GM19025 (cell line): ENCODE results near the gene IL1RAPL1.

Experiments used
- ATAC-seq: cut with Tn5 transposase; IDR thresholded peaks from one replicate; pipeline ENCODE4 v1.9.1; 2021; ENCODE audit warnings: mild to moderate bottlenecking, low read depth, moderate library complexity; ENCODE audit not compliant: unreplicated experiment

The IL1RAPL1 gene

GRCh38 chrX:29580560-29580959 lies 993.3 kb downstream of the IL1RAPL1 start:
- no peak for ATAC-seq

GRCh38 chrX:29581223-29581622 lies 994.0 kb downstream of the IL1RAPL1 start:
- no peak for ATAC-seq

- peak; percentile 62 for ATAC-seq
These were observed 999.9 kb downstream of the IL1RAPL1 start for GRCh38 chrX:29587107-29587506.

GRCh38 chrX:29590921-29591320 lies 1003.7 kb downstream of the IL1RAPL1 start:
- ATAC-seq: no peak

DNA sequence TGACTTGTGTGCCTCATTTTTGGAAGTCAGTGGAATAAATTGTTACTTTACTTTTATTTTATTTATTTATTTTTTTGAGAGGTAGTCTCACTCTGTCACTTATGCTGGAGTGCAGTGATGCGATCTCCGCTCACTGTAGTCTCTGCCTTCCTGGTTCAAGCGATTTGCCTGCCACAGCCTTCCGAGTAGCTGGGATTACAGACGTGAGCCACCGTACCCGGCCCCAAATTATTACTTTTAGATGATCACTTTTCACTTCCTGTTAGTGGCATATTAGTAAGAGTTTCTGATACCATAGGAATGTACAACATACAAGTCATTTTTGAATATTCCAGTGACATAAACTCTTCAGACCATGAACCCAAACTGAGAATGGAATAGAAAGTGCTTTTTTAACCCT lies 1017.1 kb downstream of the IL1RAPL1 start:
- no peak for ATAC-seq

- no peak for ATAC-seq
These were observed 1030.0 kb downstream of the IL1RAPL1 start for GRCh38 chrX:29617276-29617675.

DNA sequence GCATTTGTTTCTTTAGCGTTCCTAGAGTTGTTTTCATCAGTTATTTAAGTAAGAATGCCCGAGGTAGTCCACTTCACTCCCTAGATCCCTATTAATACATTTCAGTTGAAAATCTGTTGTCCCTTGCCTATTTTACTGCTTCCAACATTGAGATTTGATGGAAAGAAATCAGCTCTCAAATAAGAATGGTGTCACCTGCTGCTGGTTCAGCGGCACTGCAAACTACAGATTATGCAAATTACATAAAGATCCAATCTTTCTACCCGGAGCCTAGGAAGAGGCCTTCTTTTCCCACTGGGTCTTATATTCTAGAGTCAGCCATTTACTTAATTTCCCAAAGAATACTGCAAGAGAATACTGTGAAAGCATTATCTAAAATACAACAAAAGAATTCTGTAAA lies 1030.5 kb downstream of the IL1RAPL1 start:
- no peak for ATAC-seq

DNA sequence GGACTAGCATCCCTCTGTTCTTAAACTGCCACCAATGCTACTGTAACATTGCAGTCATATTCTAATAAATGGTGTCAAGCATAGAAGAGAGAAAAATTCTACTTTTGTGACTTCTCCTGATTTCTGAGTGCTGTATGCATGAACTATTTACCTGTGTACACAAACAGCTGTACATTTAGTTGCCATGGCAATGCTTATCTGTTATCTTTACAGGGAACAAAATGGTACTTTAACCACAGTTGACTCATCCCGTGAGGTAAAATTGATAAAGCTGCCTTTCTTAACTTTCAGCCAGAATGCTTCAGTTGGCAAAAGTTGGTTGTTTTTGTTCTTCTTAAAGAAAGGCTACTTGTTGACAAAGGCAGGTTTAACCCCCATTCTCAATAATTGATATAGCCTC lies 1040.6 kb downstream of the IL1RAPL1 start:
- no peak for ATAC-seq

GRCh38 chrX:29634516-29634915 lies 1047.3 kb downstream of the IL1RAPL1 start:
- ATAC-seq: no peak

GRCh38 chrX:29636331-29636730 lies 1049.1 kb downstream of the IL1RAPL1 start:
- no peak for ATAC-seq

GRCh38 chrX:29640106-29640505 lies 1052.9 kb downstream of the IL1RAPL1 start:
- no peak for ATAC-seq

DNA sequence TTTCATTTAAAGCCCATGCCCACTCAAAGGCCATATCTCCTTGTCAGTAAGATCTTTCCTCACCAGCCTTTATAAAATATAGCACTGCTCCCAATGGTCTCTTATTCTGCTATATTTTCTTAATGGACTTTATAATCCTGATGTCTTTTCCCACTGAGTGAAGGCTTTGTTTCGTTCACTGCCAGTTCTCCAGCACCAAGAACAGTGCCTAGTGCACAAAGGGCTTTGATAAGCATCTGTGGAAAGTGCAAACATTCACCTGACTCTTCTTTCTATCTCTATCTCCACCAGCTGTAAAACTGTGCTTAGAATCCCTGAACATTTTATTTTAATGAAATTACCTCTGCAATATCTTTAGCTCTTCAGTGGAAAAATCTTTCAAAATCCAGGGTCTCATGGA lies 1054.2 kb downstream of the IL1RAPL1 start:
- no peak for ATAC-seq

DNA sequence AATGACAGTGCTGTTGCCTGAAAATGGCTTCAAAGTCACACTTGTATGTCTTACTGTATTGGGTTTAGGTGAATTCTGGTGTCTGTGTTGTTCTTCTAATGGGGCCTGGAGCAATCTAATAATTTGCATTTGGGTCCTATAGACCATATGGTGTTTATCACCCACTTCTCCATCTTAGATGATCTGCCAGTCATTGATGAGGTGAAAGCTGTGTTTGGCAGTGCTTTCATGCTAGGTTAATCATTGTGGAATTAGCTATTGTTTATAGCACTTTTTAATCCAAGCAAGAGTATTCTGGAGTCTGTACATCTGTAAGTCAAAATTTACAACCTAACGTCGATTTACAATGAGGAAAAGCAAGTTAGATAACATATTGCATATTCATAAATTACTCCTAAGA lies 1055.9 kb downstream of the IL1RAPL1 start:
- ATAC-seq: no peak

- no peak for ATAC-seq
These were observed 1060.9 kb downstream of the IL1RAPL1 start for GRCh38 chrX:29648161-29648560.

DNA sequence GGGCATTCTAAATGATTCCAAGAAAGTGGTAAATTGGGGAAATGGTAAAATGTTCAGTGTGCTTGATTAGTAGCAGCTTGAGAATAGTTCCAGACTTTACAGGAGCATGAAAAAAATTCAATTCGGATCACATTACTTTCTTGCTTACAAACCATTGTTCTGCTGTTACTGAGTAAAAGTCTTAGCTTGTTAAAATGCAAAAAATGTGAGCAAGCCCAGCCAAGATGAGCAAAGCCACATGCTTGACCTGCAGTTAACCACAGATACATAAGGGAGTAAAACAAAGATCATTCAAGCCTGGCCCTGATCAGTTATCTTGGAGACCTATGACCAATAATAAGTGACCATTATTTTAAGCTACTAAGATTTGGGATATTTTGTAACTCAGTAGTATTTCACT lies 1065.2 kb downstream of the IL1RAPL1 start:
- no peak for ATAC-seq

DNA sequence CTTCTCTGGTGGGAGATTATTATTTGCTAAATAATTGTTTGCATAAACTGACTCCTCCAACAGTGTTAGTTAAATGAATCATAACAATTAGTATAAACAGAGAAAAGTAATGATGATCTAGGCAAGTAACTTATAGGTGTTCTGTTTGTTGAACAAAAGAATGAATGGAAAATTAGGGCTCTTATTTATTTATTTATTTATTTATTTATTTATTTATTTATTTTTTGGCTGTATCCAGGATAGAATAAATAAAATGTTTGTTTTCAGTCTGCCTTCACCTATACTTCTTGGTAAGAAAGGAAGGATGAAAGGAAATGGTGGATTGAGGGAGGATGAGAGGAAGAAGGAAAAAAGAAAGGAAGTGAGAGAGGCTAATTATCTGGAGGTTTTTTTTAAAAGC lies 1066.5 kb downstream of the IL1RAPL1 start:
- ATAC-seq: no peak

DNA sequence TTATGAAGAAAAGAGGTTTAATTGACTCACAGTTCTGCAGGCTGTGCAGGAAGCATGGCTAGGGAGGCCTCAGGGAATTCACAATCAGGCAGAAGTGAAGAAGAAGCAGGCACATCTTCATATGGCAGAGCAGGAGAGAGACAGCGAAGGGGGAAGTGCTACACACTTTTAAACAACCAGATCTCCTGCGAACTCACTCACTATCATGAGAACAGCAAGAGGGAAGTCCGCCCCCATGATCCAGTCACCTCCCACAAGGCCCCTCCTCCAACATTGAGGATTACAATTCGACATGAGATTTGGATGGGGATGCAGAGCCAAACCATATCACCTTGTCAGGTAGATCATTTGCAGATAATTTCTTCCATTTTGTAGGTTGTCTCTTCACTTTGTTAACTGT lies 1072.7 kb downstream of the IL1RAPL1 start:
- ATAC-seq: no peak

GRCh38 chrX:29661290-29661689 lies 1074.0 kb downstream of the IL1RAPL1 start:
- ATAC-seq: no peak

DNA sequence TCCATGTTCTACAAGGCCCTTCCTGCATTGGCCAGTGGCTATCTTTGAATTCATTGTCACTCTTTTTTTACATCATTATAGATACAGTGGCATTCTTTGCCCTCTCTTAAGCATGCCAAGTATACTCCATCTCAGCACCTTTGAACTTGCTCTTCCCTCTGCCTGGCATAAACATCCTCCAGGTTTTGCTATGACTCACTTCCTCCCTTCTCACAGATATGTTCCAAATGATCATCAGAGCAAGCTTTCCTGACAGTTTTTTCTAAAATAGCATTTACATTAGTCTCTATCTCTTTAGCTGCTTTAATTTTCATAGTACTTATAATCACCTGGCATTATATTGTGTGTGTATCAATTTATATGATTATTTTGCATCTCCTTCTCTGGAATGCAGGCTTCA lies 1074.9 kb downstream of the IL1RAPL1 start:
- ATAC-seq: no peak

- ATAC-seq: peak; percentile 67
These were observed 1075.7 kb downstream of the IL1RAPL1 start for GRCh38 chrX:29662759-29663503.

GRCh38 chrX:29665532-29665931 lies 1078.3 kb downstream of the IL1RAPL1 start:
- no peak for ATAC-seq

- ATAC-seq: no peak
These were observed 1079.1 kb downstream of the IL1RAPL1 start for GRCh38 chrX:29666366-29666765.

- no peak for ATAC-seq
These were observed 1084.2 kb downstream of the IL1RAPL1 start for GRCh38 chrX:29671421-29671820.
